HCT116 (cell line): ENCODE data around the gene COBL. TPM values are rescaled to one million over a fixed set of nuclear protein-coding genes. Genes with fewer than 3 reads are reported as not detected.

ENCODE experiments used
- ATAC-seq: fragments of 200-7000 bp; cut with Tn5 transposase; 2 replicates; pipeline ENCODE4 v1.9.1; 2020; ENCODE audit warnings: mild to moderate bottlenecking, moderate library complexity
- BruUV-seq: library from RNA; stranded (reverse); fragments of 400-500 nt; replicated peaks from 2 replicates; lab custom pipeline; 2021; lab: Mats Ljungman, UMichigan
- CTCF ChIA-PET: fragments of 300-600 bp; sonication (Branson Sonifier 250); formaldehyde crosslinking; loops from one replicate; lab custom pipeline; 2021; ENCODE audit warnings: antibody characterized with exemption; lab: Charles Lee
- POLR2A ChIA-PET: fragments of 300-600, 350-600 bp; sonication (Branson Sonifier 250); formaldehyde crosslinking; loops from one replicate; lab custom pipeline; 2021; ENCODE audit warnings: antibody characterized with exemption; lab: Charles Lee
- RAD21 ChIA-PET, 2 experiments: fragments of 300-600 bp; sonication (Branson Sonifier 250); formaldehyde crosslinking; loops; one replicate each; lab custom pipeline; 2023; ENCODE audit warnings: low total read pairs in 2 of 2; ENCODE audit not compliant: uncharacterized antibody in 2 of 2, unreplicated experiment in 2 of 2, low non-redundant PET in 1 of 2; lab: Charles Lee
- DNase-seq: peaks from one replicate; pipeline ENCODE4 v3.0.0-alpha.2; 2010; ENCODE audit warnings: low read depth, low spot score
- H2AFZ ChIP-seq: fragments of 200-600 bp; shearing (Covaris generic), sonication (generic); 2 replicates; pipeline ENCODE4 v1.6.1; 2017; ENCODE audit warnings: low read depth, mixed run types, mixed read lengths, antibody characterized with exemption, low read length; ENCODE audit not compliant: poor library complexity, severe bottlenecking
- H3K27ac ChIP-seq: 2 replicates; pipeline ENCODE4 v1.5.1; 2012; ENCODE audit warnings: low read depth, low read length
- H3K27me3 ChIP-seq: fragments of 200-600 bp; sonication (generic); 2 replicates; pipeline ENCODE4 v1.6.1; 2016; ENCODE audit warnings: mixed run types, low read length, mixed read lengths; ENCODE audit not compliant: insufficient read depth
- H3K36me3 ChIP-seq, 2 experiments: fragments of 200-500 bp in 1 of 2; fragments of 200-600 bp in 1 of 2; sonication (Bioruptor generic) in 1 of 2; sonication (generic) in 1 of 2; 2 replicates each; pipeline versions ENCODE4 v1.5.1 to v1.6.1; 2014 to 2016; ENCODE audit warnings: low read length in 2 of 2, inconsistent platforms in 1 of 2, mixed read lengths in 1 of 2, mixed run types in 1 of 2; ENCODE audit not compliant: insufficient read depth in 2 of 2, control insufficient read depth in 1 of 2
- H3K4me1 ChIP-seq, 2 experiments: fragments of 200-600 bp in 1 of 2; sonication (generic) in 1 of 2; 2 replicates each; pipeline versions ENCODE4 v1.5.1 to v1.6.1; 2012 to 2017; ENCODE audit warnings: low read length in 2 of 2, inconsistent platforms in 1 of 2, mild to moderate bottlenecking in 1 of 2, mixed read lengths in 1 of 2, mixed run types in 1 of 2, moderate library complexity in 1 of 2; ENCODE audit not compliant: insufficient read depth in 2 of 2, control insufficient read depth in 1 of 2
- H3K4me2 ChIP-seq: fragments of 200-600 bp; sonication (generic); 2 replicates; pipeline ENCODE4 v1.6.1; 2017; ENCODE audit warnings: mixed run types, low read length, mixed read lengths
- H3K4me3 ChIP-seq, 2 experiments: fragments of 200-600 bp in 1 of 2; sonication (generic) in 1 of 2; replicated peaks in 1 of 2; 2 replicates each; pipeline ENCODE4 v1.5.1; 2011 to 2016; ENCODE audit warnings: low read length in 2 of 2, control low read depth in 1 of 2, low read depth in 1 of 2, mild to moderate bottlenecking in 1 of 2, mixed read lengths in 1 of 2, mixed run types in 1 of 2
- H3K79me2 ChIP-seq: fragments of 200-600 bp; sonication (generic); 2 replicates; pipeline ENCODE4 v1.6.1; 2017; ENCODE audit warnings: mild to moderate bottlenecking, mixed run types, low read length, moderate library complexity, mixed read lengths; ENCODE audit not compliant: insufficient read depth
- H3K9ac ChIP-seq: fragments of 200-600 bp; sonication (generic); 2 replicates; pipeline ENCODE4 v1.6.1; 2016; ENCODE audit warnings: low read length, mixed read lengths
- H3K9me2 ChIP-seq: fragments of 200-600 bp; sonication (generic), shearing (Covaris generic); 2 replicates; pipeline ENCODE4 v1.6.1; 2017; ENCODE audit warnings: mixed run types, mild to moderate bottlenecking, moderate library complexity; ENCODE audit not compliant: insufficient read depth
- H3K9me3 ChIP-seq, 2 experiments: fragments of 200-500 bp in 1 of 2; fragments of 200-600 bp in 1 of 2; sonication (Bioruptor generic) in 1 of 2; sonication (generic) in 1 of 2; 2 replicates each; pipeline ENCODE4 v1.6.1; 2014 to 2017; ENCODE audit warnings: low read length in 2 of 2, mixed read lengths in 2 of 2, inconsistent platforms in 1 of 2, low read depth in 1 of 2, mild to moderate bottlenecking in 1 of 2, mixed run types in 1 of 2, moderate library complexity in 1 of 2; ENCODE audit not compliant: control insufficient read depth in 1 of 2, insufficient read depth in 1 of 2
- H4K20me1 ChIP-seq: fragments of 200-600 bp; sonication (generic), shearing (Covaris generic); 2 replicates; pipeline ENCODE4 v1.6.1; 2017; ENCODE audit warnings: mixed run types, mild to moderate bottlenecking, moderate library complexity; ENCODE audit not compliant: insufficient read depth
- ELF1 ChIP-seq: IDR thresholded peaks from 2 replicates; pipeline ENCODE4 v1.6.1; 2012; ENCODE audit warnings: low read depth, borderline replicate concordance
- EZH2 ChIP-seq: fragments of 200-600 bp; sonication (generic); IDR thresholded peaks from 2 replicates; pipeline ENCODE4 v1.6.1; 2017; ENCODE audit warnings: antibody characterized with exemption, mixed run types
- RAD21 ChIP-seq: IDR thresholded peaks from 2 replicates; pipeline ENCODE4 v1.6.1; 2012; ENCODE audit warnings: low read depth, mild to moderate bottlenecking
- SRF ChIP-seq: IDR thresholded peaks from 2 replicates; pipeline ENCODE4 v1.6.1; 2012; ENCODE audit warnings: low read depth
- TCF7L2 ChIP-seq: IDR thresholded peaks from 2 replicates; pipeline ENCODE4 v1.7.0; 2011; ENCODE audit warnings: borderline replicate concordance, inconsistent platforms; ENCODE audit not compliant: insufficient read depth, insufficient read length; ENCODE audit errors: extremely low read depth
- YY1 ChIP-seq: IDR thresholded peaks from 2 replicates; pipeline ENCODE4 v1.6.1; 2011; ENCODE audit warnings: low read length, low read depth, moderate library complexity, mild to moderate bottlenecking; ENCODE audit not compliant: insufficient replicate concordance; ENCODE audit errors: extremely low read depth
- ZFX ChIP-seq: fragments of 450-650 bp; IDR thresholded peaks from 2 replicates; pipeline ENCODE4 v1.6.1; 2017
- intact Hi-C: fragments of 100-400 bp; cut with micrococcal nuclease; formaldehyde crosslinking; loops from 2 replicates; pipeline ENCODE4 v1.10.0; 2022
- total RNA-seq: library from RNA; stranded (reverse); gene quantifications from one replicate; pipeline ENCODE4 v1.2.1, GENCODE V29; 2021; ENCODE audit not compliant: unreplicated experiment
- TF ChIP-seq, protein P1 (sequence below): IDR thresholded peaks from 2 replicates; pipeline ENCODE4 v1.6.1; 2012; ENCODE audit warnings: low read depth
- TF ChIP-seq, protein P2 (sequence below), 3 experiments: fragments of 200-600 bp in 1 of 3; sonication (generic) in 1 of 3; IDR thresholded peaks in 2 of 3; conservative IDR thresholded peaks in 1 of 3; 2 replicates each; pipeline ENCODE4 v1.5.1; 2012 to 2017; ENCODE audit warnings: low read depth in 2 of 3, low read length in 2 of 3, antibody characterized with exemption in 1 of 3, borderline replicate concordance in 1 of 3, control low read depth in 1 of 3, mild to moderate bottlenecking in 1 of 3, mixed read lengths in 1 of 3, mixed run types in 1 of 3, moderate library complexity in 1 of 3; ENCODE audit not compliant: insufficient read depth in 1 of 3

Gene COBL
- total RNA-seq, 1 experiment from 2014 or later = 19.3 TPM

GRCh38 chr7:51276091-51276605 is 40.5 kb downstream of the COBL start:
- no peaks in the 10 kb centered on the region for H3K79me2 ChIP-seq
- no peak for ATAC-seq
- TF ChIP-seq, protein P1, sequence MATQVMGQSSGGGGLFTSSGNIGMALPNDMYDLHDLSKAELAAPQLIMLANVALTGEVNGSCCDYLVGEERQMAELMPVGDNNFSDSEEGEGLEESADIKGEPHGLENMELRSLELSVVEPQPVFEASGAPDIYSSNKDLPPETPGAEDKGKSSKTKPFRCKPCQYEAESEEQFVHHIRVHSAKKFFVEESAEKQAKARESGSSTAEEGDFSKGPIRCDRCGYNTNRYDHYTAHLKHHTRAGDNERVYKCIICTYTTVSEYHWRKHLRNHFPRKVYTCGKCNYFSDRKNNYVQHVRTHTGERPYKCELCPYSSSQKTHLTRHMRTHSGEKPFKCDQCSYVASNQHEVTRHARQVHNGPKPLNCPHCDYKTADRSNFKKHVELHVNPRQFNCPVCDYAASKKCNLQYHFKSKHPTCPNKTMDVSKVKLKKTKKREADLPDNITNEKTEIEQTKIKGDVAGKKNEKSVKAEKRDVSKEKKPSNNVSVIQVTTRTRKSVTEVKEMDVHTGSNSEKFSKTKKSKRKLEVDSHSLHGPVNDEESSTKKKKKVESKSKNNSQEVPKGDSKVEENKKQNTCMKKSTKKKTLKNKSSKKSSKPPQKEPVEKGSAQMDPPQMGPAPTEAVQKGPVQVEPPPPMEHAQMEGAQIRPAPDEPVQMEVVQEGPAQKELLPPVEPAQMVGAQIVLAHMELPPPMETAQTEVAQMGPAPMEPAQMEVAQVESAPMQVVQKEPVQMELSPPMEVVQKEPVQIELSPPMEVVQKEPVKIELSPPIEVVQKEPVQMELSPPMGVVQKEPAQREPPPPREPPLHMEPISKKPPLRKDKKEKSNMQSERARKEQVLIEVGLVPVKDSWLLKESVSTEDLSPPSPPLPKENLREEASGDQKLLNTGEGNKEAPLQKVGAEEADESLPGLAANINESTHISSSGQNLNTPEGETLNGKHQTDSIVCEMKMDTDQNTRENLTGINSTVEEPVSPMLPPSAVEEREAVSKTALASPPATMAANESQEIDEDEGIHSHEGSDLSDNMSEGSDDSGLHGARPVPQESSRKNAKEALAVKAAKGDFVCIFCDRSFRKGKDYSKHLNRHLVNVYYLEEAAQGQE = no peak
- TF ChIP-seq, protein P2, sequence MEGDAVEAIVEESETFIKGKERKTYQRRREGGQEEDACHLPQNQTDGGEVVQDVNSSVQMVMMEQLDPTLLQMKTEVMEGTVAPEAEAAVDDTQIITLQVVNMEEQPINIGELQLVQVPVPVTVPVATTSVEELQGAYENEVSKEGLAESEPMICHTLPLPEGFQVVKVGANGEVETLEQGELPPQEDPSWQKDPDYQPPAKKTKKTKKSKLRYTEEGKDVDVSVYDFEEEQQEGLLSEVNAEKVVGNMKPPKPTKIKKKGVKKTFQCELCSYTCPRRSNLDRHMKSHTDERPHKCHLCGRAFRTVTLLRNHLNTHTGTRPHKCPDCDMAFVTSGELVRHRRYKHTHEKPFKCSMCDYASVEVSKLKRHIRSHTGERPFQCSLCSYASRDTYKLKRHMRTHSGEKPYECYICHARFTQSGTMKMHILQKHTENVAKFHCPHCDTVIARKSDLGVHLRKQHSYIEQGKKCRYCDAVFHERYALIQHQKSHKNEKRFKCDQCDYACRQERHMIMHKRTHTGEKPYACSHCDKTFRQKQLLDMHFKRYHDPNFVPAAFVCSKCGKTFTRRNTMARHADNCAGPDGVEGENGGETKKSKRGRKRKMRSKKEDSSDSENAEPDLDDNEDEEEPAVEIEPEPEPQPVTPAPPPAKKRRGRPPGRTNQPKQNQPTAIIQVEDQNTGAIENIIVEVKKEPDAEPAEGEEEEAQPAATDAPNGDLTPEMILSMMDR (IDR thresholded peaks at IDR 0.05 in 2 of 3, conservative IDR thresholded peaks at IDR 0.05 in 1 of 3; ENCODE audit: borderline replicate concordance in 1 of 3, insufficient read depth in 1 of 3, low read depth in 2 of 3, low read length in 2 of 3) = no peak
- TF ChIP-seq YY1 (no peak), ZFX (no peak), RAD21 (no peak), ELF1 (no peak), EZH2 (no peak), TCF7L2 (no peak), SRF (no peak)
- TF ChIP-seq, all 23 proteins: peak for 0
- Histone ChIP-seq H3K4me3 (no peak overlapping the region), H3K36me3 (no peaks in the 10 kb centered on the region), H3K9me2 (no peaks in the 10 kb centered on the region), H3K27me3 (no peaks in the 10 kb centered on the region), H3K4me1 (peaks cover 0 to 8% of the 10 kb centered on the region in 2 experiments; a peak in 2 of 4 replicates), H3K27ac (no peak overlapping the region), H4K20me1 (no peaks in the 10 kb centered on the region), H3K9me3 (no peaks in the 10 kb centered on the region), H3K9ac (no peak overlapping the region), H3K4me2 (no peak overlapping the region), H2AFZ (no peak overlapping the region)
- RAD21 ChIA-PET = no interaction called here
- no TSS peak for BruUV-seq
- no peak for DNase-seq
- intact Hi-C loops = no loop called here
- POLR2A ChIA-PET = no interaction called here
- CTCF ChIA-PET = no interaction called here
